ENCODE measurements around the gene TPTE2.
"Not testable (repeated sequence)": the region's sequence is repeated elsewhere in the genome, so short reads cannot be mapped to it uniquely, and the experiment has no call there.

The TPTE2 gene

DNA sequence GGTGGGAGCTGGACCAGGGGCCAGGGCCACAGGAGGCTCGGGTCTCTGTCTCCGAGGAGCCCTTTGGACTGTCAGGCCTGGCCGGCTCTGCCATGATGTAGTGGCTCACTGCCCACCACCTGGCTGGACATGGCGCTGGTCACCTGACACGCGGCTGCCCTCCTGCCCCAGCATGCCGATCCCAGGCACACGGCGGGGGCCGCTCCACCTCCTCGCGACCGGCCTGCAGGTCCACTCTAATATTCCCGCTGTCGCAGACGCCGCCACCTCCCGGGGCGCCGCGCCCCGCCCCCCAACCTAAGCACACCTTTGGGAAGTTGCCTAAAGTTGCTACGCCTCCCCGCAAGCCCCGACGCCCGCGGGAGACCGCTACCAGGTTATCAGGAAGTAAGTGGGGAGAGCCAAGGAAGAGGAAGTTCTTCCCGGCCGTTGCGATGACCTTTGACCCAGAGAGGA is at the start of gene TPTE2:
Gene TPTE2, minus strand, starts transcription at position 406 of the 456 bp plus-strand sequence. CDS start 58,298 bp downstream, outside the sequence.
- DNase-seq = not testable (repeated sequence)

DNA sequence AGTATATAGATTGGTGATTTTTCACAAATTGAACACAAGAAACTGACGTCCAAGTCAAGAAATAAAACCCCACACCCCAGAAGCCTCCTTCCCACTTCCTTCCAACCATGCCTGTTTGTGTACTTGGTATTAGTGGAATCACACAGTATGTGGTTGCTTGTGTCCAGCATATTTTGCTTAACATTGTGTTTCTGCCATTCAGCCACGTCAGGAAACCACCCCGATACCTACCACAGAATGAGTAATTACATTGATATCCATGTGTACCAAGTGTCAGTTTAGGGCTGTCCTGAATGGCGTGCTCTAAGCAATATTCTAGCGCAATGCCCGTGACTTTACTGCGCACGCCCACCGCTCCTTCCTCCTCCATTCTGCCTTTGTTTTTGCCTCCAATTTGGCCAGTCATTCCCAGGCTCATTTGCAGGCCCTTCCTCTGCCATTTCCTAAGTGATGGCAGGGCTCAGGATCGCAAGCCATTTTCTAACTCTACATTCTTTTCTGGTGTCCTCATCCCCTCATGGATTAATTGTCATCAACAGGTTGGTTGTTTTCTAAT is 46.3 kb upstream of the TPTE2 start:
- no peak for DNase-seq

DNA sequence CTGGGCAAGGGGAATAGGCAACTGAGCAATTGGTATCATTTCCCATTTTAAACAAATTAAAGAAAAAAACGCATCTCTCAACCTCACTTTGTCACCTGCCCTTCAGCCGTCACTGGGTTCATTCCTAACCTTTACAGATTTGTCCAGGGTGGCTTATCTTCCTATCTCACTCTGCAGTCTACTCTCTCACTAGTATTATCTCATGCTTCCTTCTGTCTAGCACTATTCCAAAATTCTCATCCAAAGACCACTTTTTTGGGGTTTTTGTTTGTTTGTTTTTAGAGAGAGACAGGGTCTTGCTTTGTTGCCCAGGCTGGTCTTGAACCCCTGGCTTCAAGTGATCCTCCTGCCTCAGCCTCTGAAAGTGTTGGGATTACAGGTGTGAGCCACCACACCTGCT is 45.4 kb upstream of the TPTE2 start:
- DNase-seq = no peak

DNA sequence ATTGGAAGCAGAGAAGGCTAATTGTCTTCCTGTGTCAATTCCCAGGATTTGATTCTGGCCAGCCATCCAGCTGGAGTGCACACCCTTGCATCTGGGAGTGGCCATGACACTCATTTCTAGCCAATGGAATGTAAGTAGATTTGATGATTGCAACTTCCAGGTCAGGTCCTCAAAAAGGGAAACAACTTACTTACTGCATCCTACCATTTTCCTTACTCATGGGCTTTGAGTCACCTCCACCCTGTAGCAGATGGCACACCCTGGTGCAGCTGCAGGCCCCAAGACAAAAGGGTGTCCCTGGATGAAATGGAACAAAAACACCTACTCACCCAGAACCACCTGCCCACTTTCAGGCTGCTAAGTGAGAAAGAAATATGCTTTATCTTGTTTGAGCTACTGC is 44.8 kb upstream of the TPTE2 start:
- no peak for DNase-seq

DNA sequence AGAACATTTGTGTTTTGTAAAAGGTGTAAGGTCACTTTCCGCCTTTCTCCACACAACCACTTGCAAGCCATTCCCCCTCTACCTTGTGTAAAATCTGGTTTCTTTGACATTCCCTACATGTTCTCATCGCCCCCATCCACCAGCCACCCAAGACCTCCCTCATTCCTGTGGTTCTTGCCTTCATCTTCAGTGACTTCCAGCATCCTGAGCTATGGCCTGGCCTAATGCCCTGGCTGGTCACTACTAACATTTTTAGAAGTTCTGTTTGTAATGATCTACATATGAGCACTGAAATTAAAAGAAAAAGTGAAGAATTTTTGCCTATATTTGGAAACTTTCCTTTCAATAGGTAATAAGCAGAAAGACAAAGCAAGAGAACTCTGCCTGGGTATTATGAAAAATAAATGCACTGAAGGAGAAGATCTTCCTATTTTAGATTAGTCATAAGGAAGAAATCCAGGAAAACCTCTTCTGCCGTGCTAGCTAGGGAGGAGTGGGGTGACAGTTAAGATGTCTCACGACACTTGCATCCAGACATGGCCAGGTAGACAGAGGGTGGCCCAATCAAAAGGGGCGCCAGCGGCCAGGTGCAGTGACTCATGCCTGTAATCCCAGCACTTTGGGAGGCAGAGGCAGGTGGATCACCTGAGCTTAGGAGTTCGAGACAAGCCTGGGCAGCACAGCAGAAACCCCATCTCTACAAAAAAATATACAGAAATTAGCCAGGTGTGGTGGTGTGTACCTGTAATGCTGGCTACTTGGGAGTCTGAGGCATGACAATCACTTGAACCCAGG is 44.0 kb upstream of the TPTE2 start:
- DNase-seq = no peak

DNA sequence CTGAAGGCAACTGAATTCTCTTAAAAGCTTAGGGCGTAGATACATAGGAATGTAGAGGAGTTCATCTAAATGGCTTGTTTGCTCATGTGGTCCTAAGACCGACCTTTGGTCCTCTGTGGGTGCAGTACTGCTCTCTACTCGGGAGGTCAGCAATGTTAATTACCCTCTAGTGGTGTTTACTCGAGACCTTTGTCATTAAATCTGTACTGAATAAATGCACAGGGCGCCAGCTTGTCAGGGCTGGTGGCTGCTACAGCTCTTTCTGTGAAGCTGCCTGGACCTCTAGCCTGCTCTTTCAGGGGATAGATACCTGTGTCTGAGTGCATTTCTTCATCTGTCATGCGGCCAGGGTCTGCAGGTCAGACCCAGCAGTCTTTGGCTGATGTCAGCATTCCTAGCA is 43.0 kb upstream of the TPTE2 start:
- no peak for DNase-seq

DNA sequence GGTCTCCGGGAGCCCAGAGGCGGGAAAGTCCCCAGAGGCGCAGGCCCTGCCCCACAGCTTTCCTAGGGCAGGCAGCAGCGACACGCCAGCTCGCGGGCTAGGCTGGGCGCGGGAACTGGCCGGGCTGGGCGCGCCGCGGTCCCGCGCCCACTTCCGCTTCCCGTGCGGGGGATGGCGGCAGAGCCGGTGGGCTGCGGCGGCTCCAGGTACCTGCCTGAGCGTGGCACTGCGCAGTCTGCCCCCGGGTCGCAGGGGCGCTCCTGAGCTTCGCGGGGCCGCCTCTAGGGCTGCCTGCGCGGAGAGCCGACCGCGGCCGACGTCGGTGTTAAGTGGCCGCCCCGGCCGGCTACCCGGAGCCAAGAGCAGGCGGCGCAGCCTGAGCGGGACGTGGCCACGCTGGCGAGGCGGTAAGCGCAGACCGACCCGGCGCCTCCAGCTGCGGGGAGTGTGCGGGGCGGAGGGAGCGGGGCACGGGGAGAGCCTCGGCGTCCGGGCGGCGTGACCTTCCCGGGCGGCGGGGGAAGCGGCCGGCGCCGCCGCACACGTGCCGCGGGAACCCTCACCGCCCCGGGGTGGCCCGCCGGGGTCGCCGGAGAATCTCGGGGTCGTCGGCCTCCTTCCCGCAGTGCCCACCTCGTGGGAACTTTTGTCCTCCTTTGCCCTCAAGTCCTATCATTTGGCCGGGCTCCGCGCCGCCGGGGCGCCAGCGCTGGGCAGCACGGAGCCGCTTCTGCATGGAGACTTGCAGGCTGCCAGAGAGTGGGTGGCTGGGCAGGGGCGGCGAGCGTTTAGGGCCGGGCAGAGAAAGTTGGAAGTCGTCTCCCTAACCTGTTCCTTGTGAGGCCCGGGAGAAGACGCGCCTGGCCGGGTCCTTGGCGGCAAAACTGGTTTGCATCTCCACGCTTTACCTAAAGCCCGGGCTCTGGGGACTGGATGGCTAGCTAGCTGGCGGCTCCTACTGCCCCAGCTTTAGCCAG is 40.7 kb upstream of the TPTE2 start:
- DNase-seq = no peak

DNA sequence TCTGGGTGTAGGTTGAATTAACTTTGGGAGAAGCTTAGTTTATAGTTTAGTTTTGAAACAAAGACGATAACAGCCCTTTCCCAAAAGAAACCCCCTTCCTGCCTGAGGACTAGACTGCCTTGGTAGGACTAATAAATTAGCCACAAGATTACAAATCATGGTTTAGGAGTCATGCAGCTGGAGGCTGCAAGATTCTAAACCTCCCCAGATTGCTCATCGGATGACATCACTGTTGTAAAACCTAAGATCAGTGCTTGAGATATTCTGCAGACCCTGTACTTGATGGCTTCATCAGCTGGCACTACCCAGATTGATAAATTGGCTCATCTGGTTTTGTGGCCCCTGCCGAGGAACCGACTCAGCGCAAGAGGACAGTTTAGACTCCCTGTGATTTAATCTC is 36.2 kb upstream of the TPTE2 start:
- no peak for DNase-seq

DNA sequence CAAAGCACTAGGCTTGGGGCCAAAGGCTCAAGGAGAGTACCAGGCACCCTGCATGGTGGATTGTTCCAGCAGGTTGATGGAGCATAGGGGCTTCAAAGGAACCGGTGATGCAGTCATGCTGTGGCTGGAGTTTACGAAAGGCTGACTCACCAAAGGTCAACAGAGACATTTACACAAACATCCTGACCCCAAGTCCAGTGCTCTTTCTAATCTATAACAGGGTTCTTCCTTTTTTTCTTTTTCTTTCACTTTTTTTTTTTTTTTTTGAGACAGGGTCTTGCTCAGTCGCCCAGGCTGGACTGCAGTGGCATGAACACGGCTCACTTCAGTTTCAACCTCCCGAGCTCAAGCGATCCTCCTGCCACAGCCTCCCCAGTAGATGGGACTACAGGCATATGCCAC is 35.6 kb upstream of the TPTE2 start:
- no peak for DNase-seq

DNA sequence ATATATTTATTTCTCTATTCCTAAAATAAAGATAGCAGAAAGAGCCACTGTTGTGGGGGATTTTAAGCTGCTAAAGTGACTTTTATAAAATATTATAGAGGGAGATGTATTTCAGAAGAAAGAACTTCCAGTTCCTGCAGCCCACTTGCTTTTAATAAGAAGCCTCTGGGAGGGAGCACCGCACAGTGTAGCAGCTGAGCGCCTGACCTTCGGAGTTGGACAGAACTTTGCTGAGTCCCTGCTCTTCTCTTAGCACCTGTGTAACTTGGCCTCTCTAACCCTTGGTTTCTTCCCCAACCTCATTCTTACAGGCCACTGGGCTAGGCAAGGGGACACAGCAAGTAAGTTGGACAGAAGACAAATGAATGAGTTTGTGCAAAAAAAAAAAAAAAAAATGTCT is 34.8 kb upstream of the TPTE2 start:
- DNase-seq = no peak

DNA sequence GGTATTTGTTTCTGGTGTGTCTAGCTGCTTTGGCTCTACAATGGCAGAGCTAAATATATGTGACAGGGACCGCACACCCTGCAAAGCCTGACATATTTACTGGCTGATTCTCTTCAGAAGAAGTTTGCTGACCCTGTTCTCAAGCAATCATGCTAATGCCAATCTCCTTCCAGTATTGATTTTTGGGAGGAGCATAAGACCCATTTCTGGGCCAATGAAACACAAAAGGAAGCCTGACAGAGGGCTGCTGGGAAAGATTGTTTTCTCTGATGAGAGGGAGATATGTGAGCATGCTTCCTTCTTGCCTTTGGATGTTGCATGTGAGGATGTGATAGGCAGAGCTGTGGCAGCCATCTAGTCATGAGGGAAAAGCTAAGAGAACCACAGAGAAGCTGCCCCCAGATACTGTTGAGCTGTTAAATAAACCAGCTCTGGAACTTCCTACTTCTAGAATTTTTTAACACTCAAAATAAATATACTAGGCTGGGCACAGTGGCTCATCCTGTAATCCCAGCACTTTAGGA is 31.4 kb upstream of the TPTE2 start:
- DNase-seq = no peak

DNA sequence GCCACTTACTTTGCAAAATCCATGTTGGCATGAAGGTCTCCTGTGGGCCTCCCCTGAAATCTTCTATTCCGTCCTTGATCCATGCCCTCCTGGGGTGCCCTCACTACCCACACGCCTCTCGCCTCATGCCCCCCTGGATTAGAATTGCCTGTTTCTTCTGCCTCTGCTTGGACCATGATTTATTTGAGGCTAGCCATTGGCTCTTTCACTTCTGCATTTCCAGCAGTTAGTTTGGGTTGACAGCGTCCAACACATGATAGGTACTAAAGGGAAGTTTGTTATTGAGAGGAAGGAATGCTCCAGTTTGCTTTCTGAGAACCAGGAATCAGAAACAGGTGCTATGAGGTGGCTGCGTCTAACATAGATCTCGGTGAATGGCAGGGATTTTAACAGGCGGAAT is 30.5 kb upstream of the TPTE2 start:
- no peak for DNase-seq

DNA sequence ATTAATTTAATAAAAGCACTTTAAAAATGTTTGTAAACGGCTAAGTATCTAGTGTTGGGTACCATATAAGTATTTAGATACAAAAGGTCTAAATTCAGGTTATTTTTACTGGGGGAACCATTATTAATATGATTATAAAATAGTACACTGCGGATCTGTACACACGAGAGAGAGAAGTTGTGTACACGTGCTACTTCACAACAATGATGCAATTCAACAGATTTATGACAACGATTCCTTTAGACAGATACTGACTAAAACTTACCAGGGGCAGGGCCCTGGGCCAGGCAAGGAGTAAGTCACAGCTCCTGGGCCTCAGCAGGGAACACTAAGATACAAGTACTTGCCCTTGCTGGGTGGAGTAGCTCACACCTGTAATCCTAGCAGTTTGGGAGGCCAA is 29.1 kb upstream of the TPTE2 start:
- DNase-seq = no peak

DNA sequence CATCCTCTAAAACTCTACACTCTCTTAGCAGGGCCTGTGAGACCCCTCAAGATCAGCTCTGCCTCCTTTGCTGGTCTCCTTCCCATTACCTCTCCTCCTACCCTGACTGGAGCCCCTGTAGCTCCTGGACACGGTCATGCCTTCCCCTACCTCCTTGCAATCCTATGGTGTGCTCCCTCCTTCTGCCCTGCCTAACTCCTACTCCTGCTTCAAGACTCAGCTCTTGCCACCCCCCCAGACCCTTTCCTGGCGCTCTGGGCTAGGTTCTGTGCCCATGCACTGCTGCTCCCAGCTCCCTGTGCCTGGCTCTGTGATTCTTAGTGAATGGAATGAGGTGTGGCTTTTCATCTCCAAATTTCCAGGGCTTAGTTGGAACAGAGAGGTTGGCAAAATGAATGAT is 28.0 kb upstream of the TPTE2 start:
- no peak for DNase-seq

DNA sequence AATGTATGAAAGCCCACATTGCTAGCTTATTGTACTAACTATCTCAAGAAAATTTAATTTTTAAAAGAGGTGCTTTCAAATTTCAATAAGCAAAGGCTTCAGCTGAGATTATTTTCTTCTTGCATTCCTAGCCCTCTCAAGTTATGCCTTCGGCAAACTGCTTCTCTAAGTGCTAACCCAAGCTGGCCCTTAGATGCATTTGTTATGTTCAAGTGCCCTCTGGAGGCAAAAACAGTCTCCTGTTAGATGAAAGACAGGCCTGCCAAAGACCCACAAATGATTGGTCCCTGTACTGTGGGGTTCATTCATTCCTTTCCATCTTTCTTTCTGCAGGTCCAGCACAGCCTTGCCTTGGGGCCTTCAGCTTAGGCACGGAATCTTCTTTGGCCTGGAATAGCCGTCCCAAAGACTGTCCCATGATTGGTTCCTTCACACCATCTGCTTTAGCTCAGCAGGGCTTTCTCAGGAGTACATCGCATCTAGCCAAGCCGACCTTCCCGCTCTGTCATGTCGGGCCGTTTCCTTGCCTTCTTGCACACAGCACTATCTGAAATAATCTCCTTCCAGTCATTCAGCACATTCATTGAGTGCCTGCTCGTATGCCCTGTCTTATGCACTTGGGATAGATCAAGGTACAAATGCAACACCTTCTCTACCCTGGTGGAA is 26.4 kb upstream of the TPTE2 start:
- DNase-seq = peak; percentile 63 to 79

DNA sequence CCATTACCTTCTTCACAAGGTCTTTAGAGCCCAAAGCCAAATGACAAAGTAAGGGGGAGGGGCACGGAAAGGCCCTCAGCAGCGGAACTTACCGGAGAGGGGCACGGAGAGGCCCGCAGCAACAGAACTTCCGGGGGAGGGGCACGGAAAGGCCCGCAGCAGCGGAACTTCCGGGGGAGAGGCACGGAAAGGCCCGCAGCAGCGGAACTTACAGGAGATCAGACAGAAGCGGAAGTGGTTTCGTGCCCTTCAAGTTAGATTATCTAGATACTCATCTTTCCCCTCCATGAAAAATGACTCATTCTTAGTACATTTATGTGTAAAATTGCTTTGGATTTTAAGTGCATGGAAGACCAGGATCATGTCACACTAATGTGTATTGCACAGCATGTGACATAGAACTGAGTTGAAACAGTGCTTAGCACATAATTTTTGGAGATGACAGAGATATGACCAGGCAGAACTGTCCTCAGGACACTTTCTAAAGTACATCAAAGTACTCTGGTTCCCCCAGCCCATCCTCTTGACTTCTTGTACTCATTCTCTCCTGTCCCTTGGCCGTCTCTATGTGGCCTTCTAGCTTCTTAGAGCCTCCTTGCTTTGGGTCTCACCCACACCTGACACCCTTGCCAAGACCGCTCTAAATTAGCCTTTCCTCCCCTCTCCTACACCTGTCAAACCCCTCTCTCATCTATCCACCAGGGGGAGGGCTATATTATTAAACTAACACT is 25.7 kb upstream of the TPTE2 start:
- peak; percentile 87 to 90 for DNase-seq

DNA sequence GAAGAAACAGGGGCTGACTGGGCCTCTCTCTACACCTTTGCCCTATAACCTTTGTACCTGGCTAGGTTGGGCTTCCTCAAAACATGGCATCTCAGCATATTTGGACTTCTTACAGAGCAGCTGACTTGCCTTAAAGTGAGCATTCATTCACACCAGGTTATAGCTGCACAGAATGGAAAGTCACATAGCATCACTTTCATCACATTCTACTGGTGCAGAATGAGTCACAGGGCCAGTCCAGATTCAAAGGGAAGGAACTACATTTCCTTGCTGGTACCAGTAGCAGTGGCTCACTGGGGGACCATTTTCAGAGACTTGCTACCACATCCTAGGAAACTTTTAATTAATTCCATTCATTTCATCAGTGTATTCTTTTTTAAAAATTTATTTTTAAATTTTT is 20.3 kb upstream of the TPTE2 start:
- no peak for DNase-seq

DNA sequence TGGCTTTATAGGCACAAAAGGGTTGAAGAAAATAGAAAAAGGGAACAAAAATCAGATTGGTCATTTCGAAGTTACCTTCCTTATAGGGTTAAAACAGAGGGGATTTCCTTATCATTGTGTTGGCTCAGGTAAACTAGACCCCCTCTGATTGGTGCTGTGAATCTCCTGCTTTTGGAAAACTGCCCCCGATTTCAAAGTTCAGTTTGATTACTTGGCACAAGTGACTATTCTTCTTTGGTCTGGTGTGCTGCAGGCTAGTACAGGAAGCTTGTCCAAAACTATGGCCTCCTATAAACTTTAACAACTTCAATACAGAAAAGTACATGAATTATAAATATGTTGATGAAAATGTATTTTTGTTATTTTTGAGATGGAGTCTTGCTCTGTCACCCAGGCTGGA is 13.9 kb upstream of the TPTE2 start:
- no peak for DNase-seq

DNA sequence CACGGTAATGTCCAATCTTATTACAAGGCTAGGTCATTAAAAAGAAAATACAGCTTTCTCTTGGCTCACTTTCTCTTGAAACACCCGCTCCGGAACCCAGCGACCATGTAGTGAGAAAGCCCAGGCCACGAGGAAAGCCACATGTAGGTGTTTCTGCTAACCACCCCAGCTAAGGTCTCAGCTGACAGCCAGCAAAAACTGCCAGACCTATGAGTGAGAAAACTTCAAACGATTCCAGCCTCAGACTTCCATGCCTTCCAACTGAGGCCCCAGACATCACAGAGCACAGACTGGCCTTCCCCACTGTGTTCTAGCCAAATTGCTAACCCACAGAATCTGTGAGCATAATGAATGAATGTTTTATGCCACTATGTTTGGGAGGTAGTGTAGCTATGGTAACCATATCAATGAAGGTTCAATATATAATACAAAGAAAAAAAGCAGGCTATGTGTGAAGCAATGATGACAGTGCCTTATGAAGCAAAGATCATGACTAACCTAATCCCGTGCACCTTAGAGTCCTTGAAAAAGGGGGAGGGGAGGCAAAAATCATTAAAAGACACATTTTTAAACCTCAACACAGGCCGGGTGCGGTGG is 11.9 kb upstream of the TPTE2 start:
- no peak for DNase-seq

DNA sequence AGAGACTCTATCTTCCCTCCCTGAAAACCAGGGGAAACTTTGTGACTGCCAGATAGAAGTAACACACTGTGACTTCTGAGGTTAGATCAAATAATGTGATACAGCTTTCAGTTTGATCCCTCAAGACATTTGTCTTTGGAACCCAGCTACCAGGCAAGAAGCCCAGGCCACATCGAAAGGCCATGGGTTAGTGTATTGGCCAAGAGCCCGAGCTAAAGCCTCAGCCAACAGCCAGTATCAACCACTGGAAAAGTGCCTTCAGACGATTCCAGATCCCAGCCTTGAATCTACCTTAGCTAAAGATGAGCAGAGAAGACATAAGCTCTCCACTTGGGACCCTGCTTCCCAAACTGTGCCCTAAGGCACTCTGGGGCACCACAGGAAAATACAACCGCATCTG is 10.9 kb upstream of the TPTE2 start:
- no peak for DNase-seq

DNA sequence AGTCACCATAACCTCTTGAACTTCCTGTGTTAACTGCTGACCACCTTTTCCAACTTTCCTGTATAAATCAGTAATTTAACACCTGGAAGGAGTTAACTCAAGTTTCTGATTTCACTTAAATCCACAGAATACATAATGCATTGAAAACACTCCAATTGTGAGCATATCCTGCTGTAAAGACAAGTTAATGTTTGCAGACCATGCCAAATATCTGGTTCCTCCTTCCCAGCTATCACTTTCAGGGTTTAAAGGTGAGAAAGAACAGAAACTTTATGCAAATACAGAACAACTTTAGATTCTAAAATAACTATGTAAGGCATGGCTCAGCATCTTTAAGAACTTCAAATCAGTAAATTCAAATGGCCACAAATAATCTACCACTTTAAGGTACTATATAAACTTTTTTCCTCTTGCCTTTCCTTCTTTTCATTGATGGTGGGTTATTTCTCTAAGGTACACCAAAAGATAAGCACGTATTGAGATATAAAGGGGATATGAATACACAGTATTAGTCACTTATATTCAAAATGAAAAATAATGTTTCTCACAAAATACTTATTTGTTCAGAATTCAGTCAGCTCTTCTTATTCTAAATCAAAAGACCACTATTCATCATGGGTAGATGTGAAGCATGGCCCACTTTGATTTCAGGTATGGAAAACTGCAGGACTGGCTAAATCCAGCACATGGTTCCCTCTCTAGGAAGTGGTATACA is 6.6 kb upstream of the TPTE2 start:
- no peak for DNase-seq

Data from AML-193 (cell line).